GM19043 (cell line): ENCODE measurements around the gene TRIM39.
A peak's percentile ranks its signal among the peaks of the same experiment; 100 is the strongest.

Source experiments
- ATAC-seq: cut with Tn5 transposase; IDR thresholded peaks from one replicate; pipeline ENCODE4 v1.9.1; 2021; ENCODE audit warnings: low read depth; ENCODE audit not compliant: unreplicated experiment

TRIM39 gene

DNA sequence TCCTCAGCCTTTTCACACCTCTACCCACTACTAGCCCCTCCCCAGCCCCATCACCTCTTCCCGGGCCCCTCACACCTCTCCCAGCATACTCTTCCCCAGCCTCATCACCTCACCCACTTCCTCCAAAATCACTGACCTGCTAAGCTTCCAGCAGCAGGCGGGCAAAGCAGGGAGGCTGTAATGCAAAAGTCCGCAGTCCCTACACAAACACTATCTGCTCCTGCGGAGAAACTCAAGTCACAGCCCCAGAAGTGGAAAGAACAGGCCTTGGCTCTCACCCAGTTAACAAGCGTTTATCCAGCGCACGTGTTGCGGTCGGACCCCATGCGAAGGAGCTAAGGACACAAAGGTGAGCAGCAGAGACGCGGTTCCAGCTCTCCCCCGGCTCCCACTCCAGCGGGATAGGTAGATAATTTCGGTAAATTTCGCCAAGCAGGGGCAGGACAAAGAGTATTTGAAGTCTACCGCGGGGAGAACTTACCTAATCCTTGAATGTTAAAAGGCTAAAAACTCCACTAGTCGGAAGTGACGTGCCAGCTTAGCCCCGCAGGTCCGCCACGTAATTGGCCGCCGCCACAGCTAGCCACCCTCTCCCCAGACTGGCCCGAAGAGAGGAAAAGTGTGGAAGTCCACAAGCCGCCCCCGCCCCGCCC, 728 bp upstream of the TRIM39 start:
- ATAC-seq, result peak; percentile 38

- ATAC-seq, result no peak
These were observed 562 bp downstream of the TRIM39 start for GRCh38 chr6:30327232-30327746.

DNA sequence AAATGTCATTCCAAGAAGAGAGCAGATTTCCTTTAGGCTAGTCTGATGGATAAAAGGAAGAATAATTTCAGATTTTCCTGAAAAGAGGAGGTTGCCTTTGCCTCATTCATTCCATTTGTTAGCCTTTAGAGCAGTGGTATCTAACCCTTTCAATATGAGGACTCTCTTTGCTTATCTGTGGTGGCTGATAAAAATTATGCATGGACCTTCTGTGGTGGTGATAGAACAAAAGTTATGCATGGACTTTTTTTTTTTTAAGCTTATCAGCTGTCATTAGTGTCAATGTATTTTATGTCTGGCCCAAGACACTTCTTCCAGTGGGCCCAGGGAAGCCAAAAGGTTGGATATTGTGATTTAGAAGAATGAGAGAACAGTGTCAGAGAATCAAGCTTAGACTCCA, 1.7 kb downstream of the TRIM39 start:
- no peak for ATAC-seq

- ATAC-seq, result no peak
These were observed 2.6 kb downstream of the TRIM39 start for GRCh38 chr6:30329331-30329730.

DNA sequence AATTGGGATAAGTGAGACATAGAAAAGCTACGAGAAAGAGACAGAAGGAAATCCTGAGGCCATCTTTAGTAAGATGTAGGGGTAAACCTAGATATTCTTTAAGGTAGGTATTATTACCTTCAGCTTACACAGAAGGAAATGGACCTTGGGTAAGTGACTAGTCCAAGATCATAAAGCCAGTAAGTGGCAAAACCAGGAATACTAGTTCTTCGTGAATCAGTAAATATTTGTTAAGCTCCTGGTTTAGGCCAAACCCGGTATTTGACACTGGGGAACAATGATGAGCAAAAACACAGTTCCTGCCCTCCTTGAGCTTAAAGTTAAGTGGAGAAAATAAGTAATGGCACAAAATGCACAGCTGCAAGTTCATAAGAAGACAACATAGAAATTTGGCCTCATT, 5.3 kb downstream of the TRIM39 start:
- no peak for ATAC-seq

GRCh38 chr6:30334075-30334783, 7.5 kb downstream of the TRIM39 start:
- ATAC-seq, result no peak

- no peak for ATAC-seq
These were observed 13.9 kb downstream of the TRIM39 start for GRCh38 chr6:30340589-30341054.

- ATAC-seq, result no peak
These were observed 14.5 kb downstream of the TRIM39 start for GRCh38 chr6:30341218-30341617.

DNA sequence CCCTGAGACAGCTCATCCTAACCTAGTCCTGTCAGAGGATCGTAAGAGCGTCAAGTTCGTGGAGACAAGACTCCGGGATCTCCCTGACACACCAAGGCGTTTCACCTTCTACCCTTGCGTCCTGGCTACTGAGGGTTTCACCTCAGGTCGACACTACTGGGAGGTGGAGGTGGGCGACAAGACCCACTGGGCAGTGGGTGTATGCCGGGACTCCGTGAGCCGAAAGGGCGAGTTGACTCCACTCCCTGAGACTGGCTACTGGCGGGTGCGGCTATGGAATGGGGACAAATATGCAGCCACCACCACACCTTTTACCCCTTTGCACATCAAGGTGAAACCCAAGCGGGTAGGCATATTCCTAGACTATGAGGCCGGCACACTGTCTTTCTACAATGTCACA, 15.0 kb downstream of the TRIM39 start:
- no peak for ATAC-seq

- no peak for ATAC-seq
These were observed 17.6 kb downstream of the TRIM39 start for GRCh38 chr6:30344191-30344867.

DNA sequence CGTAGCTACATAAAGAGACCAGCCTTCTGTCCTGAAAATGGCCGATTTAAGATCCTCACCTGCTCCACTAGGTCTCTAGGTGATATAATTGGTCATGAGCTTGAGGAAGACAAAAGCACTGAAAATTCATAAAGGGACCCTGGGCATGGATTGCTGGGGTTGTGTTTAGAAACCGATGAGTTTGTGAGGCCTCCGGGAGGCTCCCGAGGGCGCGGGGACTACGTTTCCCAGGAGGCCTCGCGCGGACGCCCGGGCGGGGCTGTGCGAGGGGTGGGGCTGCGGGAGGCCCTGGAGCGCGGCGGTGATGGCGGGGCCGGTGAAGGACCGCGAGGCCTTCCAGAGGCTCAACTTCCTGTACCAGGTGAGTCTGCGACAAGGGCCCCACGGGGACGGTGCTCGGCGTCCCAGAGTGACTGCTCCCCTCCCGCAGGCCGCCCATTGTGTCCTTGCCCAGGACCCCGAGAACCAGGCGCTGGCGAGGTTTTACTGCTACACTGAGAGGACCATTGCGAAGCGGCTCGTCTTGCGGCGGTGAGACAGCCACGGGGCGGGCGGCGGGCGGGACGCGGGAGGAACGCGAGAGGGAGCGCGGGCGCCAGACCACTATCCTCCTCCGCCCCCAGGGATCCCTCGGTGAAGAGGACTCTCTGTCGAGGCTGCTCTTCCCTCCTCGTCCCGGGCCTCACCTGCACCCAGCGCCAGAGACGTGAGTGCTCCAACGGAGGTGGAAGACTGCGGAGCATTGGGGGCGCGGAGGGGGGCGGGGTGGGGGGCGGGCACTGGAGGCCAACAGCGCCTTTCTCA, 18.3 kb downstream of the TRIM39 start, which contains the start of gene RPP21:
Gene RPP21 (plus strand): TSS at position 289 of the 804 bp plus-strand sequence. CDS start 16 bp downstream, at position 305.
- ATAC-seq, result peak; percentile 91

DNA sequence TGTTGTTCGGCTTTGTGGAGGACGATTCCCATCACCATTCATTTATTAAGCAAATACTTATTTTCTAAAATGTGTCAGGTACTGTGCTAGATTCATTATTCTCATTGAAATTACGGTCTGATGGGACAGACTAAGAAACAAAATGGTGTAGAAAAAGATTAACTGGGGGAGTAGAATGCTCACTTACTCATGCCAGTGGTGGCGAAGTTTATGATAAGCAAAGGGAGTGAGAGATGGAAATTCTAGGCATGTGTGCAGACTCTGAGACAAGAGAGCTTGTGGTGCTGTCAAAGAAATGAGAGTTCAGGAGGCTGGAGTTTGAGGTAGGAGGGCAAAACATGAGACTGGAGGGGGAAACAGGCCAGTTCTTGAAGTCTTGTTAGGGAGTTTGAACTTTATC, 19.1 kb downstream of the TRIM39 start:
- ATAC-seq, result no peak

- no peak for ATAC-seq
These were observed 22.2 kb downstream of the TRIM39 start for GRCh38 chr6:30348957-30349356.

- no peak for ATAC-seq
These were observed 22.9 kb downstream of the TRIM39 start for GRCh38 chr6:30349421-30350177.

- no peak for ATAC-seq
These were observed 23.8 kb downstream of the TRIM39 start for GRCh38 chr6:30350524-30350923.

- ATAC-seq, result no peak
These were observed 25.8 kb downstream of the TRIM39 start for GRCh38 chr6:30352550-30352949.

GRCh38 chr6:30355281-30355680, 28.6 kb downstream of the TRIM39 start:
- ATAC-seq, result no peak

GRCh38 chr6:30356536-30356935, 29.8 kb downstream of the TRIM39 start:
- no peak for ATAC-seq

- no peak for ATAC-seq
These were observed 31.2 kb downstream of the TRIM39 start for GRCh38 chr6:30357678-30358540.
